Measurements from ENCODE around the gene DRICH1.

- TF ChIP-seq, protein P1, sequence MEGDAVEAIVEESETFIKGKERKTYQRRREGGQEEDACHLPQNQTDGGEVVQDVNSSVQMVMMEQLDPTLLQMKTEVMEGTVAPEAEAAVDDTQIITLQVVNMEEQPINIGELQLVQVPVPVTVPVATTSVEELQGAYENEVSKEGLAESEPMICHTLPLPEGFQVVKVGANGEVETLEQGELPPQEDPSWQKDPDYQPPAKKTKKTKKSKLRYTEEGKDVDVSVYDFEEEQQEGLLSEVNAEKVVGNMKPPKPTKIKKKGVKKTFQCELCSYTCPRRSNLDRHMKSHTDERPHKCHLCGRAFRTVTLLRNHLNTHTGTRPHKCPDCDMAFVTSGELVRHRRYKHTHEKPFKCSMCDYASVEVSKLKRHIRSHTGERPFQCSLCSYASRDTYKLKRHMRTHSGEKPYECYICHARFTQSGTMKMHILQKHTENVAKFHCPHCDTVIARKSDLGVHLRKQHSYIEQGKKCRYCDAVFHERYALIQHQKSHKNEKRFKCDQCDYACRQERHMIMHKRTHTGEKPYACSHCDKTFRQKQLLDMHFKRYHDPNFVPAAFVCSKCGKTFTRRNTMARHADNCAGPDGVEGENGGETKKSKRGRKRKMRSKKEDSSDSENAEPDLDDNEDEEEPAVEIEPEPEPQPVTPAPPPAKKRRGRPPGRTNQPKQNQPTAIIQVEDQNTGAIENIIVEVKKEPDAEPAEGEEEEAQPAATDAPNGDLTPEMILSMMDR (IDR thresholded peaks at IDR 0.05; ENCODE audit: poor library complexity), result no peak
- TF ChIP-seq EZH2 (IDR thresholded peaks at IDR 0.05; ENCODE audit: borderline replicate concordance), result no peak
Observed at GRCh38 chr22:23638611-23639010, 6.5 kb upstream of the DRICH1 start.
